ENCODE results near the gene PINLYP.

The PINLYP gene

DNA sequence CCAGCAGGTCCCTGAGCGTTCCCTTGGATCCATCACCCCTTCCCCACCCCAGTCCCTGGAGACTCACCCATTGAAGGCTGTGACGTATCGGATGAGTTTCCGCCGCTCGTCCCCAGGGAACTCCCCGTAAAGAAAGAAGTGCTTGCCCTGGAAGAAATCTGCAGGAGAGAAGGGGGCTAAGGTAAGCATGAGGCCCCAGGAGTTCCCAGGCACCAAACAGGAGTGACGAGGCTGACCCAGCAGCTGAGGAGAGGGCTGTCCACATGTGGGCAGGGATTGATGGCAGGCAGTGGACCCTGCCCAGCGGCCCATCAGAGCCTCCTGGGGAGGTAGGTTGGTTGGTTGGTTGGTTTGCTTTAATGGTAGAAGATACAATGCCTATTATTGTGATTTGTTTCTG is 31.5 kb upstream of the PINLYP start:
- Histone ChIP-seq H4K20me1 (ENCODE audit: insufficient read depth, low read length) (no peaks in the 10 kb centered on the region), H3K27me3 (ENCODE audit: insufficient read depth, low read length) (no peaks in the 10 kb centered on the region), H3K9me2 (ENCODE audit: low read depth, low read length) (no peaks in the 10 kb centered on the region), H3K79me2 (ENCODE audit: insufficient read depth, low read length) (no peaks in the 10 kb centered on the region), H3K9ac (ENCODE audit: low read length) (no peak overlapping the region), H3K9me3 (ENCODE audit: low read length) (no peaks in the 10 kb centered on the region), H3K4me3 (ENCODE audit: low read depth, low read length, poor library complexity, severe bottlenecking) (no peak overlapping the region), H3F3A (ENCODE audit: insufficient read depth, low read length) (no peaks in the 10 kb centered on the region), H3K4me2 (ENCODE audit: low read length) (no peak overlapping the region), H3K36me3 (ENCODE audit: insufficient read depth, low read length) (peaks cover 46% of the 10 kb centered on the region), H2AFZ (ENCODE audit: low read length) (no peak overlapping the region), H3K27ac (ENCODE audit: low read depth, low read length, poor library complexity, severe bottlenecking) (no peak overlapping the region), H3K4me1 (ENCODE audit: insufficient read depth, low read length, severe bottlenecking) (no peaks in the 10 kb centered on the region)
- TF ChIP-seq EZH2 (IDR thresholded peaks at IDR 0.05; ENCODE audit: borderline replicate concordance, low read length): no peak
- TF ChIP-seq, protein P1, sequence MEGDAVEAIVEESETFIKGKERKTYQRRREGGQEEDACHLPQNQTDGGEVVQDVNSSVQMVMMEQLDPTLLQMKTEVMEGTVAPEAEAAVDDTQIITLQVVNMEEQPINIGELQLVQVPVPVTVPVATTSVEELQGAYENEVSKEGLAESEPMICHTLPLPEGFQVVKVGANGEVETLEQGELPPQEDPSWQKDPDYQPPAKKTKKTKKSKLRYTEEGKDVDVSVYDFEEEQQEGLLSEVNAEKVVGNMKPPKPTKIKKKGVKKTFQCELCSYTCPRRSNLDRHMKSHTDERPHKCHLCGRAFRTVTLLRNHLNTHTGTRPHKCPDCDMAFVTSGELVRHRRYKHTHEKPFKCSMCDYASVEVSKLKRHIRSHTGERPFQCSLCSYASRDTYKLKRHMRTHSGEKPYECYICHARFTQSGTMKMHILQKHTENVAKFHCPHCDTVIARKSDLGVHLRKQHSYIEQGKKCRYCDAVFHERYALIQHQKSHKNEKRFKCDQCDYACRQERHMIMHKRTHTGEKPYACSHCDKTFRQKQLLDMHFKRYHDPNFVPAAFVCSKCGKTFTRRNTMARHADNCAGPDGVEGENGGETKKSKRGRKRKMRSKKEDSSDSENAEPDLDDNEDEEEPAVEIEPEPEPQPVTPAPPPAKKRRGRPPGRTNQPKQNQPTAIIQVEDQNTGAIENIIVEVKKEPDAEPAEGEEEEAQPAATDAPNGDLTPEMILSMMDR (IDR thresholded peaks at IDR 0.05; ENCODE audit: low read length): no peak

GRCh38 chr19:43545276-43545675 is 30.3 kb upstream of the PINLYP start:
- H3K27me3 ChIP-seq (ENCODE audit: insufficient read depth, low read length): no peaks in the 10 kb centered on the region
- H3K9me2 ChIP-seq (ENCODE audit: low read depth, low read length): no peaks in the 10 kb centered on the region
- no peak overlapping the region for H2AFZ ChIP-seq (ENCODE audit: low read length)
- H3K9me3 ChIP-seq (ENCODE audit: low read length): no peaks in the 10 kb centered on the region
- H3K4me2 ChIP-seq (ENCODE audit: low read length): no peak overlapping the region
- no peak overlapping the region for H3K9ac ChIP-seq (ENCODE audit: low read length)
- no peaks in the 10 kb centered on the region for H3F3A ChIP-seq (ENCODE audit: insufficient read depth, low read length)
- no peaks in the 10 kb centered on the region for H4K20me1 ChIP-seq (ENCODE audit: insufficient read depth, low read length)
- H3K36me3 ChIP-seq (ENCODE audit: insufficient read depth, low read length): peaks cover 40% of the 10 kb centered on the region
- no peaks in the 10 kb centered on the region for H3K79me2 ChIP-seq (ENCODE audit: insufficient read depth, low read length)
- TF ChIP-seq, protein P1 (IDR thresholded peaks at IDR 0.05; ENCODE audit: low read length): no peak
- no peak for TF ChIP-seq EZH2 (IDR thresholded peaks at IDR 0.05; ENCODE audit: borderline replicate concordance, low read length)
- no peak overlapping the region for H3K4me3 ChIP-seq (ENCODE audit: low read depth, low read length, poor library complexity, severe bottlenecking)
- H3K4me1 ChIP-seq (ENCODE audit: insufficient read depth, low read length, severe bottlenecking): no peaks in the 10 kb centered on the region
- H3K27ac ChIP-seq (ENCODE audit: low read depth, low read length, poor library complexity, severe bottlenecking): no peak overlapping the region

GRCh38 chr19:43545981-43546380 is 29.6 kb upstream of the PINLYP start:
- Histone ChIP-seq H3K36me3 (ENCODE audit: insufficient read depth, low read length) (peaks cover 40% of the 10 kb centered on the region), H3K27ac (ENCODE audit: low read depth, low read length, poor library complexity, severe bottlenecking) (no peak overlapping the region), H3K9me2 (ENCODE audit: low read depth, low read length) (no peaks in the 10 kb centered on the region), H3K4me2 (ENCODE audit: low read length) (no peak overlapping the region), H3K4me1 (ENCODE audit: insufficient read depth, low read length, severe bottlenecking) (no peaks in the 10 kb centered on the region), H3K4me3 (ENCODE audit: low read depth, low read length, poor library complexity, severe bottlenecking) (no peak overlapping the region), H3K9ac (ENCODE audit: low read length) (no peak overlapping the region), H3K27me3 (ENCODE audit: insufficient read depth, low read length) (no peaks in the 10 kb centered on the region), H3F3A (ENCODE audit: insufficient read depth, low read length) (no peaks in the 10 kb centered on the region), H3K79me2 (ENCODE audit: insufficient read depth, low read length) (no peaks in the 10 kb centered on the region), H2AFZ (ENCODE audit: low read length) (no peak overlapping the region), H3K9me3 (ENCODE audit: low read length) (no peaks in the 10 kb centered on the region), H4K20me1 (ENCODE audit: insufficient read depth, low read length) (no peaks in the 10 kb centered on the region)
- TF ChIP-seq, protein P1 (IDR thresholded peaks at IDR 0.05; ENCODE audit: low read length): no peak
- no peak for TF ChIP-seq EZH2 (IDR thresholded peaks at IDR 0.05; ENCODE audit: borderline replicate concordance, low read length)
